ENCODE data around the gene CMTR2.

CMTR2 gene

GRCh38 chr16:71283612-71284011 is 5.6 kb downstream of the CMTR2 start:
- DNase-seq (ENCODE audit: low read depth): no peak
- TF ChIP-seq, protein P1, sequence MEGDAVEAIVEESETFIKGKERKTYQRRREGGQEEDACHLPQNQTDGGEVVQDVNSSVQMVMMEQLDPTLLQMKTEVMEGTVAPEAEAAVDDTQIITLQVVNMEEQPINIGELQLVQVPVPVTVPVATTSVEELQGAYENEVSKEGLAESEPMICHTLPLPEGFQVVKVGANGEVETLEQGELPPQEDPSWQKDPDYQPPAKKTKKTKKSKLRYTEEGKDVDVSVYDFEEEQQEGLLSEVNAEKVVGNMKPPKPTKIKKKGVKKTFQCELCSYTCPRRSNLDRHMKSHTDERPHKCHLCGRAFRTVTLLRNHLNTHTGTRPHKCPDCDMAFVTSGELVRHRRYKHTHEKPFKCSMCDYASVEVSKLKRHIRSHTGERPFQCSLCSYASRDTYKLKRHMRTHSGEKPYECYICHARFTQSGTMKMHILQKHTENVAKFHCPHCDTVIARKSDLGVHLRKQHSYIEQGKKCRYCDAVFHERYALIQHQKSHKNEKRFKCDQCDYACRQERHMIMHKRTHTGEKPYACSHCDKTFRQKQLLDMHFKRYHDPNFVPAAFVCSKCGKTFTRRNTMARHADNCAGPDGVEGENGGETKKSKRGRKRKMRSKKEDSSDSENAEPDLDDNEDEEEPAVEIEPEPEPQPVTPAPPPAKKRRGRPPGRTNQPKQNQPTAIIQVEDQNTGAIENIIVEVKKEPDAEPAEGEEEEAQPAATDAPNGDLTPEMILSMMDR (conservative IDR thresholded peaks at IDR 0.05; ENCODE audit: control insufficient read depth, insufficient read depth, low read depth, low read length): no peak
- no peak overlapping the region for H3K4me3 ChIP-seq (ENCODE audit: control insufficient read depth, low read depth, low read length)

DNA sequence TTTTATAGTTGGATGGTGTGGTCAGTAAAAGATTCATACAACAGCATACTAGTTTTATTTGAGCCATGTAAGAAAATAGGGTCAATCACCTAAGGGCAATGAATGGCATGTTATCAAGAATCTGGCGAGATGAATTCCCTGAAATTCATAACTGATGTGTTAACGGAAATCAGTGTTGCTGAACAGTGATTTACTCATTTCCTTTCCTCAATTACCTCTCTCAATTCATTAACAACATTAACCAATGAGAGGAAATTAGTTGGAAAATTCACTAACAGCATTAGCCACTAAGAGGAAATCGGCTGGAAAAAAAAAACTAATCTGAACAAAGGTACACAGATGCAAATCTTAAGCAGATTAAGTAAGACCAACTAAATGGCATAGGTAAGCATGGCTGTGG is 6.3 kb downstream of the CMTR2 start:
- no peak for DNase-seq (ENCODE audit: low read depth)

DNA sequence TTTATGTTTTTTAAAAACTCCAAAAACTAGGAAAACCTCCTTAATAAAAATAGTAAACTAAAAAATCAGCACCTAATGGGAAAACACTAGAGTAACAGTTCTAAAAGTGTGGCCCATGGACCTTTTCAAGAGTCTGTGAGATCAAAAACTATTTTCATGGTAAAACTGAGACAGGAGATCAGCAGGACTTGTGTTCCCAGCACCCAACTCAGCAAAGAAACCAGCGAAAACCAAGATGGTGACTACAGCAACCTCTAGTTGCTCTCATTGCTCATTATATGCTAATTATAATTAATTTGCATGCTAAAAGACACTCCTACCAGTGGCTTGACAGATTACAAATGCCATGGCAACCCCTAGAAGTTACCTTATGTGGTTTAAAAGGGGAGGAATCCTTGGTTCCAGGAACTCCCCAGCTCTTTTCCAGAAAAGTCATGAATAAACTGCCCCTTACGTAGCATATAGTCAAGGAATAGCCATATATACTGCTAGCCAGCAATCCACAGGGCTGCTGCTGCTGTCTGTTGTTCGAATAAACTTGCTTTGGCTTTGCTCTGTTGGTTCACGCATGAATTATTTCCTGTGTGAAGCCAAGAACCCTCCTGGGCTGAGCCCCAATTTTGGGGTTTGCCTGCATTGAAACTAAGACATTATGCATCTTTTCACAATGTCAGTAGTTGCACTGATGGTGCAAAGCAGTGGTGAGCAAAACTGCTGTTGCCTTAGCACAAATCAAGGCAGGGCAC is 12.4 kb downstream of the CMTR2 start:
- TF ChIP-seq, protein P1 (conservative IDR thresholded peaks at IDR 0.05; ENCODE audit: control insufficient read depth, insufficient read depth, low read depth, low read length): no peak
- no peak for DNase-seq (ENCODE audit: low read depth)
- no peak overlapping the region for H3K4me3 ChIP-seq (ENCODE audit: control insufficient read depth, low read depth, low read length)

More for the DNA sequence above, 6.3 kb downstream of the CMTR2 start:
- no peak overlapping the region for H3K4me3 ChIP-seq (ENCODE audit: control insufficient read depth, low read depth, low read length)
- TF ChIP-seq, protein P1 (conservative IDR thresholded peaks at IDR 0.05; ENCODE audit: control insufficient read depth, insufficient read depth, low read depth, low read length): no peak

DNA sequence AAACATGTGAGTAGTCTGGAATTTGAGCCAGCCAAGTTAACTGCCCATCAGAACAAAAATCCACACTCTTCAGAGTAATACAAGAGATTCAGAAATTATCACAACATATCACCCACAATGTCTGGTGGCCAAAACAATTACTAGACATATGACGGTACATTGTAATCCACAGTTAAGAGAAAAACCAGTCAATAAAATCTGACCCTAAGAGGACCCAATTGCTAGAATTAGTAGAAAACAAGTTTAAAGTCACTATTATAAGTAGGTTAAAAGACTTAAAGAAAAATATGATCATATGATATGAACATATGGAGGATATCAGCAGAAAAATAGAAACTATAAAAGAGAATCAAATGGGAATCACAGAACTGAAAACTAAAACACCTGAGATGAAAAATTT is 15.8 kb downstream of the CMTR2 start:
- H3K4me3 ChIP-seq (ENCODE audit: control insufficient read depth, low read depth, low read length): no peak overlapping the region
- TF ChIP-seq, protein P1 (conservative IDR thresholded peaks at IDR 0.05; ENCODE audit: control insufficient read depth, insufficient read depth, low read depth, low read length): no peak
- DNase-seq (ENCODE audit: low read depth): no peak

GRCh38 chr16:71264299-71264698 is 24.9 kb downstream of the CMTR2 start:
- DNase-seq (ENCODE audit: low read depth): no peak
- H3K4me3 ChIP-seq (ENCODE audit: control insufficient read depth, low read depth, low read length): no peak overlapping the region
- TF ChIP-seq, protein P1 (conservative IDR thresholded peaks at IDR 0.05; ENCODE audit: control insufficient read depth, insufficient read depth, low read depth, low read length): no peak

GRCh38 chr16:71263582-71263981 is 25.6 kb downstream of the CMTR2 start:
- TF ChIP-seq, protein P1 (conservative IDR thresholded peaks at IDR 0.05; ENCODE audit: control insufficient read depth, insufficient read depth, low read depth, low read length): no peak
- no peak for DNase-seq (ENCODE audit: low read depth)
- H3K4me3 ChIP-seq (ENCODE audit: control insufficient read depth, low read depth, low read length): no peak overlapping the region
